H9 (cell line): Measurements from ENCODE around the gene VEGFA. TPM values are rescaled to one million over a fixed set of nuclear protein-coding genes. Genes with fewer than 3 reads are reported as not detected.

Source experiments
- DNase-seq: peaks from one replicate; pipeline ENCODE4 v3.0.0-alpha.2; 2017
- H2AFZ ChIP-seq: one replicate; pipeline ENCODE4 v1.6.1; 2013; ENCODE audit warnings: mild to moderate bottlenecking, low read length, control low read depth, moderate library complexity
- H2AK5ac ChIP-seq: 2 replicates; pipeline ENCODE4 v1.6.1; 2013; ENCODE audit warnings: low read length, control low read depth, mixed read lengths; ENCODE audit not compliant: insufficient read length
- H2BK120ac ChIP-seq: one replicate; pipeline ENCODE4 v1.6.1; 2013; ENCODE audit warnings: low read depth, mild to moderate bottlenecking, low read length, control low read depth, inconsistent platforms; ENCODE audit not compliant: poor library complexity, severe bottlenecking
- H2BK12ac ChIP-seq: 2 replicates; pipeline ENCODE4 v1.6.1; 2013; ENCODE audit warnings: low read length, control low read depth, mixed read lengths, low read depth; ENCODE audit not compliant: insufficient read length
- H2BK15ac ChIP-seq: 2 replicates; pipeline ENCODE4 v1.6.1; 2013; ENCODE audit warnings: low read depth, low read length, control low read depth
- H2BK20ac ChIP-seq: one replicate; pipeline ENCODE4 v1.6.1; 2013; ENCODE audit warnings: low read depth, mild to moderate bottlenecking, low read length, control low read depth, inconsistent platforms; ENCODE audit not compliant: poor library complexity, severe bottlenecking
- H2BK5ac ChIP-seq: 2 replicates; pipeline ENCODE4 v1.6.1; 2013; ENCODE audit warnings: low read length, control low read depth, mixed read lengths; ENCODE audit not compliant: insufficient read length
- H3K14ac ChIP-seq: 2 replicates; pipeline ENCODE4 v1.6.1; 2013; ENCODE audit warnings: low read length, control low read depth; ENCODE audit not compliant: insufficient read depth
- H3K18ac ChIP-seq: 2 replicates; pipeline ENCODE4 v1.6.1; 2013; ENCODE audit warnings: low read depth, mild to moderate bottlenecking, mixed read lengths, low read length, control low read depth; ENCODE audit not compliant: insufficient read length
- H3K23ac ChIP-seq: 2 replicates; pipeline ENCODE4 v1.6.1; 2013; ENCODE audit warnings: low read length, control low read depth, mixed read lengths, low read depth; ENCODE audit not compliant: insufficient read length
- H3K23me2 ChIP-seq: 2 replicates; pipeline ENCODE4 v1.6.1; 2013; ENCODE audit warnings: low read depth, mild to moderate bottlenecking, mixed read lengths, low read length, control low read depth; ENCODE audit not compliant: insufficient read length, poor library complexity, severe bottlenecking
- H3K27ac ChIP-seq: 2 replicates; pipeline ENCODE4 v1.5.1; 2013; ENCODE audit warnings: low read length, control low read depth, mixed read lengths, low read depth; ENCODE audit not compliant: insufficient read length
- H3K27me3 ChIP-seq: 2 replicates; pipeline ENCODE4 v1.6.1; 2013; ENCODE audit warnings: low read length, control low read depth, inconsistent platforms; ENCODE audit not compliant: insufficient read depth
- H3K4ac ChIP-seq: 2 replicates; pipeline ENCODE4 v1.6.1; 2013; ENCODE audit warnings: low read depth, mild to moderate bottlenecking, control low read depth, inconsistent platforms, low read length, moderate library complexity
- H3K4me1 ChIP-seq: 2 replicates; pipeline ENCODE4 v1.6.1; 2013; ENCODE audit warnings: low read length, control low read depth, inconsistent platforms; ENCODE audit not compliant: insufficient read depth
- H3K4me2 ChIP-seq: 2 replicates; pipeline ENCODE4 v1.6.1; 2013; ENCODE audit warnings: low read length, control low read depth, mixed read lengths; ENCODE audit not compliant: insufficient read length, insufficient read depth
- H3K56ac ChIP-seq: 2 replicates; pipeline ENCODE4 v1.6.1; 2013; ENCODE audit warnings: low read depth, mild to moderate bottlenecking, mixed read lengths, low read length, control low read depth; ENCODE audit not compliant: insufficient read length
- H3K79me1 ChIP-seq: 2 replicates; pipeline ENCODE4 v1.6.1; 2013; ENCODE audit warnings: low read depth, mild to moderate bottlenecking, moderate library complexity, low read length, control low read depth, inconsistent platforms; ENCODE audit not compliant: insufficient read depth, poor library complexity, severe bottlenecking
- H3K79me2 ChIP-seq: 2 replicates; pipeline ENCODE4 v1.6.1; 2013; ENCODE audit warnings: low read length, control low read depth, inconsistent platforms; ENCODE audit not compliant: insufficient read depth
- H3K9ac ChIP-seq: 2 replicates; pipeline ENCODE4 v1.6.1; 2013; ENCODE audit warnings: low read length, control low read depth, mixed read lengths; ENCODE audit not compliant: insufficient read length; ENCODE audit errors: extremely low read depth
- H3K9me3 ChIP-seq: one replicate; pipeline ENCODE4 v1.6.1; 2013; ENCODE audit warnings: low read depth, low read length, inconsistent platforms; ENCODE audit not compliant: control insufficient read depth
- H3T11ph ChIP-seq: one replicate; pipeline ENCODE4 v1.6.1; 2013; ENCODE audit warnings: mild to moderate bottlenecking, low read length, control low read depth, inconsistent platforms
- H4K20me1 ChIP-seq: one replicate; pipeline ENCODE4 v1.6.1; 2013; ENCODE audit not compliant: control insufficient read depth, insufficient read length, insufficient read depth
- H4K5ac ChIP-seq: 2 replicates; pipeline ENCODE4 v1.6.1; 2013; ENCODE audit warnings: low read depth, mild to moderate bottlenecking, mixed read lengths, low read length, control low read depth; ENCODE audit not compliant: insufficient read length
- H4K8ac ChIP-seq: replicated peaks from 2 replicates; pipeline ENCODE4 v1.6.1; 2013; ENCODE audit warnings: low read length, control low read depth, mixed read lengths, low read depth; ENCODE audit not compliant: insufficient read length
- H4K91ac ChIP-seq: 2 replicates; pipeline ENCODE4 v1.6.1; 2013; ENCODE audit warnings: low read depth, mild to moderate bottlenecking, moderate library complexity, mixed read lengths, low read length, control low read depth; ENCODE audit not compliant: insufficient read length
- H3K27ac Mint-ChIP-seq, 3 experiments: 2 replicates in 2 of 3; 3 replicates in 1 of 3; pipeline ENCODE4 v1.8.0; 2020 to 2021; ENCODE audit warnings: mixed read lengths in 3 of 3, mild to moderate bottlenecking in 1 of 3, moderate library complexity in 1 of 3
- H3K27me3 Mint-ChIP-seq: 2 replicates; pipeline ENCODE4 v1.8.0; 2021; ENCODE audit warnings: low read depth, mild to moderate bottlenecking, moderate library complexity, mixed read lengths
- H3K36me3 Mint-ChIP-seq, 3 experiments: 2 replicates in 2 of 3; 3 replicates in 1 of 3; pipeline ENCODE4 v1.8.0; 2020 to 2021; ENCODE audit warnings: low read depth in 3 of 3, mixed read lengths in 3 of 3; ENCODE audit not compliant: insufficient read depth in 1 of 3
- H3K4me1 Mint-ChIP-seq, 2 experiments: 2 replicates each; pipeline ENCODE4 v1.8.0; 2020; ENCODE audit warnings: mixed read lengths in 2 of 2
- H3K4me3 Mint-ChIP-seq, 2 experiments: 2 replicates in 1 of 2; 3 replicates in 1 of 2; pipeline ENCODE4 v1.8.0; 2020 to 2021; ENCODE audit warnings: mild to moderate bottlenecking in 2 of 2, mixed read lengths in 2 of 2, moderate library complexity in 1 of 2
- H3K9me3 Mint-ChIP-seq, 2 experiments: 2 replicates in 1 of 2; 3 replicates in 1 of 2; pipeline ENCODE4 v1.8.0; 2020; ENCODE audit warnings: mild to moderate bottlenecking in 2 of 2, mixed read lengths in 2 of 2, moderate library complexity in 1 of 2
- CTCF ChIP-seq: fragments of 200-600 bp; sonication (generic); conservative IDR thresholded peaks from 3 replicates; pipeline ENCODE4 v1.8.0; 2021; ENCODE audit warnings: antibody characterized with exemption, mild to moderate bottlenecking
- WGBS: extraction: QIAGEN DNeasy Blood & Tissue Kit; methylation state at CpG from one replicate; pipeline ENCODE4 v1.1.7; 2013; ENCODE audit warnings: missing lambda C conversion rate, low lambda C conversion rate, mixed read lengths; ENCODE audit not compliant: insufficient read length; ENCODE audit errors: extremely low coverage; 5-methylcytosine and 5-hydroxymethylcytosine counted together
- total RNA-seq: library from RNA; stranded (reverse); gene quantifications from 2 replicates; pipeline ENCODE4 v1.2.1, GENCODE V29; 2021

Gene VEGFA
- total RNA-seq, 1 experiment from 2014 or later: 47.9 TPM

GRCh38 chr6:43796168-43796567 is 26.2 kb downstream of the VEGFA start:
- Histone ChIP-seq H3K4me1 (no peaks in the 10 kb centered on the region), H4K91ac (no peak overlapping the region), H3K27ac (no peak overlapping the region), H2BK12ac (no peak overlapping the region), H3K4me2 (no peak overlapping the region), H3K14ac (no peak overlapping the region), H3T11ph (no peak overlapping the region), H2BK120ac (no peak overlapping the region), H3K18ac (no peak overlapping the region), H4K5ac (no peak overlapping the region), H3K56ac (no peak overlapping the region), H3K79me2 (no peaks in the 10 kb centered on the region), H2BK20ac (no peak overlapping the region), H3K23ac (no peak overlapping the region), H3K4ac (no peak overlapping the region), H2AK5ac (no peak overlapping the region), H3K23me2 (no peaks in the 10 kb centered on the region), H4K8ac (no peak overlapping the region), H3K79me1 (no peaks in the 10 kb centered on the region), H3K9me3 (no peaks in the 10 kb centered on the region), H2BK15ac (no peak overlapping the region), H4K20me1 (no peaks in the 10 kb centered on the region), H2BK5ac (no peak overlapping the region), H3K27me3 (no peaks in the 10 kb centered on the region), H3K9ac (no peak overlapping the region), H2AFZ (no peak overlapping the region)
- Mint-ChIP-seq H3K27me3 (peaks cover 4% of the 10 kb centered on the region; the same call in 1 of the 2 replicates), H3K4me3 (no peak overlapping the region), H3K36me3 (no peaks in the 10 kb centered on the region), H3K27ac (no peak overlapping the region), H3K9me3 (no peaks in the 10 kb centered on the region), H3K4me1 (peaks cover 0 to 6% of the 10 kb centered on the region in 2 experiments; a peak in 1 of 4 replicates)
- no CpG with 5 or more reads among the region's 5 CpGs for WGBS
- no peak for TF ChIP-seq CTCF
- no peak for DNase-seq
